Activated CD8-positive, alpha-beta T cell treated with anti-CD3 and anti-CD28 coated beads, Interleukin-2, amount 10 ng/mL, durations not matched to agents 7 days and 5 days (primary cell): ENCODE results near the gene GABRG3. TPM values are rescaled to one million over a fixed set of nuclear protein-coding genes. Genes with fewer than 3 reads are reported as not detected.

ENCODE experiments used
- ATAC-seq: fragments of 150-1000 bp; cut with Tn5 transposase; one replicate; pipeline ENCODE4 v1.10.0; 2021; ENCODE audit warnings: moderate library complexity
- CTCF ChIA-PET: fragments of 350-600 bp; sonication (Branson Sonifier 250); formaldehyde crosslinking; loops from one replicate; lab custom pipeline; 2021; ENCODE audit warnings: antibody characterized with exemption; lab: Charles Lee
- POLR2A ChIA-PET: fragments of 350-600 bp; sonication (Branson Sonifier 250); formaldehyde crosslinking; loops from one replicate; lab custom pipeline; 2021; ENCODE audit warnings: antibody characterized with exemption; lab: Charles Lee
- DNase-seq: peaks from one replicate; pipeline ENCODE4 v3.0.0-alpha.2; 2020
- H3K27ac Mint-ChIP-seq: one replicate; pipeline ENCODE4 v1.8.0; 2021; ENCODE audit warnings: mild to moderate bottlenecking, mixed read lengths
- H3K27me3 Mint-ChIP-seq: one replicate; pipeline ENCODE4 v1.8.0; 2021; ENCODE audit warnings: low read depth, mixed read lengths
- H3K36me3 Mint-ChIP-seq: one replicate; pipeline ENCODE4 v1.8.0; 2021; ENCODE audit warnings: low read depth, mixed read lengths
- H3K4me1 Mint-ChIP-seq: one replicate; pipeline ENCODE4 v1.8.0; 2021; ENCODE audit warnings: low read depth, mixed read lengths
- H3K4me3 Mint-ChIP-seq: one replicate; pipeline ENCODE4 v1.8.0; 2021; ENCODE audit warnings: mild to moderate bottlenecking, mixed read lengths
- H3K9me3 Mint-ChIP-seq: one replicate; pipeline ENCODE4 v1.8.0; 2022; ENCODE audit warnings: mixed read lengths; ENCODE audit not compliant: insufficient read depth
- total RNA-seq, 2 experiments: library from RNA; stranded (reverse); gene quantifications; one replicate each; pipeline ENCODE4 v1.2.3, GENCODE V29; 2021

Gene GABRG3
- total RNA-seq, 2 experiments from 2014 or later: not detected

DNA sequence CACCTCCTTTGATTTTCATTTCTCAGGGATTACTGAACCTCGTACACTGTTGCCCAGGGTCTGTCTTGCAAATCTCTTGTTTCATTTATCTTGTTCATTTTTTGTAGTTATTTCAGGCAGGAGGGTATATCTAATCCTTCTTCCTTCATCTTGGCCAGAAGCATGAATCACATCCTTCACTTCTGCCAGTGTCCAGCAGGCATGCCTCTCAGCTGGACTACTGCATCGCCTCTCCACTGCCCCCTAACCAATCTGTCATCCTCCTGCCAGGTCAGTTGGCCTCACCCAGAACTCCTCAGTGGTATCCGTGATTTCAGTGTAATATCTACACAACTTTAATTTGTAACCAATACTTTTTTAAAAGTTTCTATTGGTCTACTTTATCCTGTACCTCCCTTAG, 297.9 kb downstream of the GABRG3 start:
- POLR2A ChIA-PET: no interaction called here
- Mint-ChIP-seq H3K27ac (no peak overlapping the region), H3K9me3 (peaks cover 23% of the 10 kb centered on the region), H3K4me3 (no peak overlapping the region), H3K4me1 (no peaks in the 10 kb centered on the region), H3K36me3 (no peaks in the 10 kb centered on the region), H3K27me3 (no peaks in the 10 kb centered on the region)
- CTCF ChIA-PET: no interaction called here
- DNase-seq (no peak), ATAC-seq (no peak)

DNA sequence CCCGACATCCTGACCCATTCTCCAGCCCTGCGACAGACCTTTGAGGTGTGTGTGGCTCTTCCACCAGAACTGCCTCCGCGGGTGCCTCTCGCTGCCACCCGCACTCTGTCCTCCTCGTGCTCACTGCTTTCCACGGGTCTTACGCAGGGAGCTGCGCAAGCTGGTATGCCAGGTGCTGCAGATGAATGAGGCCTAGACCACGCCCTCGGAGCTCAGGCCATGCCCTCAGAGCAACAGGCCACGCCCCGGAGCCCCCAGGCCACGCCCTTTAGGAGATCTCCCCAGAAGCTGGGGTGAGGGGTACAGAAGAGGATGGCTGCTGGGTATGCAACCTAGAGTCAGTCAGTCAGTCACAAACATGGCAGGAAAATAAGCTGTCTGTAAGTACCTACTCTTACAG, 300.3 kb downstream of the GABRG3 start:
- Mint-ChIP-seq H3K4me3 (no peak overlapping the region), H3K27ac (no peak overlapping the region), H3K9me3 (peaks cover 28% of the 10 kb centered on the region), H3K4me1 (no peaks in the 10 kb centered on the region), H3K27me3 (no peaks in the 10 kb centered on the region), H3K36me3 (no peaks in the 10 kb centered on the region)
- POLR2A ChIA-PET: no interaction called here
- ATAC-seq (no peak), DNase-seq (no peak)
- CTCF ChIA-PET: no interaction called here

- Mint-ChIP-seq H3K4me3 (no peak overlapping the region), H3K4me1 (no peaks in the 10 kb centered on the region), H3K27ac (no peak overlapping the region), H3K36me3 (no peaks in the 10 kb centered on the region), H3K27me3 (no peaks in the 10 kb centered on the region), H3K9me3 (peaks cover 27% of the 10 kb centered on the region)
- POLR2A ChIA-PET: no interaction called here
- DNase-seq: no peak
- no peak for ATAC-seq
- CTCF ChIA-PET: no interaction called here
These were observed 301.4 kb downstream of the GABRG3 start for GRCh38 chr15:27272427-27272826.

DNA sequence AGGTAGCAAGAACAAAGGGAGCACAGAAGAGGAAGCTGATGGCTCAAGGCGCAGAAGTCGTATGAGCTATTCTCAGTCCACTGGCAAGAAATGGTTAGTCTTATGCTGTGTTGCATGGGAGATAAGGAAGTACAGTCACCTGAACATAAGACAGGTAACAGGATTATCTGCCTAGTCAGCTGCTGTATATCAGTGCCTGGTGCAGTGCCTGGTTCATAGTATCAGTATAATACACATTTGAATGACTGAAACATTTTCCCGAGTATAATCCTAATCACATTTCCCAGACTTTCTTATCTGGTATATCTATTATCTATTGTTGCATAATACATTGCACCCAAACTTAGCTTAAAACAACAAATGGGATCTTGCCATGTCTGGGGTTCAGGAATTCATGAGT, 302.5 kb downstream of the GABRG3 start:
- Mint-ChIP-seq H3K27me3 (no peaks in the 10 kb centered on the region), H3K27ac (no peak overlapping the region), H3K36me3 (no peaks in the 10 kb centered on the region), H3K9me3 (peaks cover 24% of the 10 kb centered on the region), H3K4me3 (no peak overlapping the region), H3K4me1 (no peaks in the 10 kb centered on the region)
- POLR2A ChIA-PET: no interaction called here
- ATAC-seq: no peak
- DNase-seq: no peak
- CTCF ChIA-PET: no interaction called here

GRCh38 chr15:27278761-27279160, 307.8 kb downstream of the GABRG3 start:
- Mint-ChIP-seq H3K27ac (no peak overlapping the region), H3K9me3 (peaks cover 11% of the 10 kb centered on the region), H3K4me1 (no peaks in the 10 kb centered on the region), H3K36me3 (no peaks in the 10 kb centered on the region), H3K4me3 (no peak overlapping the region), H3K27me3 (no peaks in the 10 kb centered on the region)
- ATAC-seq: no peak
- DNase-seq: no peak
- CTCF ChIA-PET: no interaction called here
- POLR2A ChIA-PET: no interaction called here

GRCh38 chr15:27292641-27293040, 321.7 kb downstream of the GABRG3 start:
- ATAC-seq: no peak
- Mint-ChIP-seq H3K4me3 (no peak overlapping the region), H3K27me3 (no peaks in the 10 kb centered on the region), H3K9me3 (peaks cover 7% of the 10 kb centered on the region), H3K4me1 (no peaks in the 10 kb centered on the region), H3K36me3 (no peaks in the 10 kb centered on the region), H3K27ac (no peak overlapping the region)
- POLR2A ChIA-PET: no interaction called here
- DNase-seq: no peak
- CTCF ChIA-PET: no interaction called here

DNA sequence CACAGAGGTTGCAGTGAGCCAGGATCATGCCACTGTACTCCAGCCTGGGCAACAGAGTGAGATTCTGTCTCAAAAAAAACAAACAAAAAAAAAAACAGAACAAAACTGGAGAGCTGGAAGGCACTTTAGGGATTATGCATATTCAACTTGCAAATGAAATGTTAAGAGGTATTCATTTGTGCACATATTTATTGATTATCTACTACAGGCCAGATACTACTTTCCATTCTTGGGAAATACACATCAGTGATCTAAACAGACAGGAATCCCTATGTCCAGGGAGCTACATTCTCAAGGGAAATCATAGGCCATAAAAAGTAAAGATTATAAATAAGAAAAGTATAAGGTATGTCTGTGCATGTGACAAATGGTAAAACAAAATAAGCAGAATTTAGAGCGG, 322.6 kb downstream of the GABRG3 start:
- no peaks in the 10 kb centered on the region for H3K27me3 Mint-ChIP-seq
- CTCF ChIA-PET: no interaction called here
- no peaks in the 10 kb centered on the region for H3K4me1 Mint-ChIP-seq
- H3K27ac Mint-ChIP-seq: no peak overlapping the region
- POLR2A ChIA-PET: no interaction called here
- ATAC-seq: no peak
- no peaks in the 10 kb centered on the region for H3K36me3 Mint-ChIP-seq
- H3K9me3 Mint-ChIP-seq: peaks cover 7% of the 10 kb centered on the region
- H3K4me3 Mint-ChIP-seq: no peak overlapping the region
- DNase-seq: no peak

- POLR2A ChIA-PET: no interaction called here
- CTCF ChIA-PET: no interaction called here
These were observed 346.8 kb downstream of the GABRG3 start for GRCh38 chr15:27317736-27318135.

GRCh38 chr15:27323801-27324200, 352.8 kb downstream of the GABRG3 start:
- Mint-ChIP-seq H3K36me3 (no peaks in the 10 kb centered on the region), H3K9me3 (peaks cover 28% of the 10 kb centered on the region), H3K4me3 (no peak overlapping the region), H3K4me1 (no peaks in the 10 kb centered on the region), H3K27ac (no peak overlapping the region), H3K27me3 (no peaks in the 10 kb centered on the region)
- DNase-seq (no peak), ATAC-seq (no peak)
- POLR2A ChIA-PET: no interaction called here
- CTCF ChIA-PET: no interaction called here

More at GRCh38 chr15:27317736-27318135, 346.8 kb downstream of the GABRG3 start:
- Mint-ChIP-seq H3K9me3 (peaks cover 21% of the 10 kb centered on the region), H3K27me3 (no peaks in the 10 kb centered on the region), H3K4me1 (no peaks in the 10 kb centered on the region), H3K36me3 (no peaks in the 10 kb centered on the region), H3K4me3 (no peak overlapping the region), H3K27ac (no peak overlapping the region)
- no peak for ATAC-seq
- DNase-seq: no peak

- POLR2A ChIA-PET: no interaction called here
- H3K36me3 Mint-ChIP-seq: no peaks in the 10 kb centered on the region
- no peak overlapping the region for H3K27ac Mint-ChIP-seq
- DNase-seq (no peak), ATAC-seq (no peak)
- H3K9me3 Mint-ChIP-seq: peaks cover 28% of the 10 kb centered on the region
- no peak overlapping the region for H3K4me3 Mint-ChIP-seq
- H3K4me1 Mint-ChIP-seq: no peaks in the 10 kb centered on the region
- CTCF ChIA-PET: no interaction called here
- no peaks in the 10 kb centered on the region for H3K27me3 Mint-ChIP-seq
These were observed 354.1 kb downstream of the GABRG3 start for GRCh38 chr15:27324886-27325615.

GRCh38 chr15:27327467-27328025, 356.6 kb downstream of the GABRG3 start:
- POLR2A ChIA-PET: no interaction called here
- Mint-ChIP-seq H3K27ac (no peak overlapping the region), H3K27me3 (no peaks in the 10 kb centered on the region), H3K4me1 (no peaks in the 10 kb centered on the region), H3K9me3 (peaks cover 15% of the 10 kb centered on the region), H3K4me3 (no peak overlapping the region), H3K36me3 (no peaks in the 10 kb centered on the region)
- ATAC-seq (no peak), DNase-seq (no peak)
- CTCF ChIA-PET: no interaction called here

DNA sequence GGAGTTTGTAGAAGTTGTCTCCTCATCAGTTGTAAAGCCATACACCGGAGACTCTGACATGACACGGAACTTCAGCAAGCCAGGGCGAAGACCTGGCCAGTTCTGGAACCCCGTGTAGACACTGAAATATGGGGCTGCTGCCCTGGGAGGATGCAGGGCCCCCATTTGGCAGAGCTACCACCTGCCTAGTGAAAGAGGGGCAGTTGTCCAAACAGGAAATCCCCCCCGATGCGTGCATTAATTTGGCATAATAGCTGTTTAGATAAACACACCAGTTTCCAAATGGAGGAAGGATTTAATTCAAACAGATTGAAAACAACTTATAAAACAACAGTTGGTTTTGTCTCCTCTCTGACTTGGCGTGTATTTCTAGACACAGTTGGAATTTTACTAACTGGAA, 357.2 kb downstream of the GABRG3 start:
- POLR2A ChIA-PET: no interaction called here
- ATAC-seq (no peak), DNase-seq (no peak)
- Mint-ChIP-seq H3K27me3 (no peaks in the 10 kb centered on the region), H3K36me3 (no peaks in the 10 kb centered on the region), H3K9me3 (peaks cover 15% of the 10 kb centered on the region), H3K27ac (no peak overlapping the region), H3K4me3 (no peak overlapping the region), H3K4me1 (no peaks in the 10 kb centered on the region)
- CTCF ChIA-PET: no interaction called here

DNA sequence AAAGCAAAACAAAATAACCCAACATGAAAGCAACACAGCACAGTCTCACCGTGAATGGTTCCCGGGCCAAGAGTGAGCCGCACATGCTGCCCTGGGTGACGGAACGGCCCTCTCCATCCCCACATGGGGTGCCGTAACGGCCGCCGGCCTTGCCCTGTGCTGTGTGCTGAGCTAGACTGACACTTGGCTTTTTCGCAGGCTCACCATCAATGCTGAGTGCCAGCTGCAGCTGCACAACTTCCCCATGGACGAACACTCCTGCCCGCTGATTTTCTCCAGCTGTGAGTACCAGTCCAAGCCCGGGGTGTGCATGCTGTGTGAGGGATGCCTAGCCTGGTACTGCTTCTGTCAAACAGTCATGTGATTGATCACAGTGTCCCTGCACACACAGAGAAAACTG, 357.6 kb downstream of the GABRG3 start:
- CTCF ChIA-PET: no interaction called here
- POLR2A ChIA-PET: no interaction called here
- Mint-ChIP-seq H3K4me1 (no peaks in the 10 kb centered on the region), H3K9me3 (peaks cover 15% of the 10 kb centered on the region), H3K4me3 (no peak overlapping the region), H3K27me3 (no peaks in the 10 kb centered on the region), H3K36me3 (no peaks in the 10 kb centered on the region), H3K27ac (no peak overlapping the region)
- DNase-seq: no peak
- no peak for ATAC-seq
